Hepatocyte (in vitro differentiated cells): ENCODE measurements around the gene PAX5.

Experiments used
- CTCF ChIP-seq: fragments of 200-600 bp; sonication (generic); IDR thresholded peaks from 2 replicates; pipeline ENCODE4 v1.5.1; 2016; ENCODE audit warnings: antibody characterized with exemption, mild to moderate bottlenecking; ENCODE audit not compliant: poor library complexity
- EZH2 ChIP-seq: fragments of 200-600 bp; sonication (generic); IDR thresholded peaks from 2 replicates; pipeline ENCODE4 v1.6.1; 2016; ENCODE audit warnings: antibody characterized with exemption, mild to moderate bottlenecking, borderline replicate concordance
- EZH2phosphoT487 ChIP-seq: fragments of 200-600 bp; sonication (generic); IDR thresholded peaks from one replicate; pipeline ENCODE4 v1.6.1; 2018; ENCODE audit warnings: antibody characterized with exemption, mild to moderate bottlenecking, low read depth, moderate library complexity; ENCODE audit not compliant: unreplicated experiment, severe bottlenecking

- TF ChIP-seq CTCF (no peak), EZH2phosphoT487 (no peak), EZH2 (no peak)
Measured at GRCh38 chr9:36826581-36826980, 207.5 kb downstream of the PAX5 start.
